Hepatocyte (in vitro differentiated cells): Measurements from ENCODE around the gene PLXDC1.
"Not testable (repeated sequence)": the region's sequence is repeated elsewhere in the genome, so short reads cannot be mapped to it uniquely, and the experiment has no call there.

Experiments used
- EZH2phosphoT487 ChIP-seq: fragments of 200-600 bp; sonication (generic); IDR thresholded peaks from one replicate; pipeline ENCODE4 v1.6.1; 2018; ENCODE audit warnings: antibody characterized with exemption, mild to moderate bottlenecking, low read depth, moderate library complexity; ENCODE audit not compliant: unreplicated experiment, severe bottlenecking
- TF ChIP-seq, protein P1 (sequence below): fragments of 200-600 bp; sonication (generic); IDR thresholded peaks from 2 replicates; pipeline ENCODE4 v1.5.1; 2016; ENCODE audit warnings: antibody characterized with exemption, mild to moderate bottlenecking; ENCODE audit not compliant: poor library complexity

DNA sequence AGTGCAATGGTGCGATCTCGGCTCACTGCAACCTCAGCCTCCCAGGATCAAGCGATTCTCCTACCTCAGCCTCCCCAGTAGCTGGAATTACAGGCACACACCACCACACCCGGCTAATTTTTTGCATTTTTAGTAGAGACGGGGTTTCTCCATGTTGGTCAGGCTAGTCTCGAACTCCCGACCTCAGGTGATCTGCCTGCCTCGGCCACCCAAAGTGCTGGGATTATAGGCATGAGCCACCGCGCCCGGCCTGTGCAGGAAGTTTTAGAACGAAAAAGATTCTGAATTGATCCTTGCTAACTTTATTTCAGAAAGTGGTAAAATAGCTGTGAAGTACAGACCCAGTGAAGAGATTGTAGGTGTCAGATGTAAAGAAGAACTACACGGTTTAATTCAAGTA lies 125.1 kb downstream of the PLXDC1 start:
- TF ChIP-seq, protein P1, sequence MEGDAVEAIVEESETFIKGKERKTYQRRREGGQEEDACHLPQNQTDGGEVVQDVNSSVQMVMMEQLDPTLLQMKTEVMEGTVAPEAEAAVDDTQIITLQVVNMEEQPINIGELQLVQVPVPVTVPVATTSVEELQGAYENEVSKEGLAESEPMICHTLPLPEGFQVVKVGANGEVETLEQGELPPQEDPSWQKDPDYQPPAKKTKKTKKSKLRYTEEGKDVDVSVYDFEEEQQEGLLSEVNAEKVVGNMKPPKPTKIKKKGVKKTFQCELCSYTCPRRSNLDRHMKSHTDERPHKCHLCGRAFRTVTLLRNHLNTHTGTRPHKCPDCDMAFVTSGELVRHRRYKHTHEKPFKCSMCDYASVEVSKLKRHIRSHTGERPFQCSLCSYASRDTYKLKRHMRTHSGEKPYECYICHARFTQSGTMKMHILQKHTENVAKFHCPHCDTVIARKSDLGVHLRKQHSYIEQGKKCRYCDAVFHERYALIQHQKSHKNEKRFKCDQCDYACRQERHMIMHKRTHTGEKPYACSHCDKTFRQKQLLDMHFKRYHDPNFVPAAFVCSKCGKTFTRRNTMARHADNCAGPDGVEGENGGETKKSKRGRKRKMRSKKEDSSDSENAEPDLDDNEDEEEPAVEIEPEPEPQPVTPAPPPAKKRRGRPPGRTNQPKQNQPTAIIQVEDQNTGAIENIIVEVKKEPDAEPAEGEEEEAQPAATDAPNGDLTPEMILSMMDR: not testable (repeated sequence)
- TF ChIP-seq EZH2phosphoT487: not testable (repeated sequence)
